H1 (cell line): ENCODE measurements around the gene POLR3F. TPM values are rescaled to one million over a fixed set of nuclear protein-coding genes. Genes with fewer than 3 reads are reported as not detected.

Source experiments
- CTCF ChIA-PET: fragments of 300-600 bp; sonication (Branson Sonifier 250); formaldehyde crosslinking; loops from one replicate; lab custom pipeline; 2021; ENCODE audit not compliant: partially characterized antibody; lab: Charles Lee
- POLR2A ChIA-PET: fragments of 300-600 bp; sonication (Branson Sonifier 250); formaldehyde crosslinking; loops from one replicate; lab custom pipeline; 2021; ENCODE audit warnings: inconsistent platforms; ENCODE audit not compliant: partially characterized antibody; lab: Charles Lee
- DNase-seq, 2 experiments: peaks; one replicate each; pipeline versions ENCODE4 v3.0.0 to v3.0.0-alpha.2; 2010 to 2022; ENCODE audit warnings: low spot score in 2 of 2, low read depth in 1 of 2, mixed read lengths in 1 of 2
- FAIRE-seq: peaks from 2 replicates; lab custom pipeline; 2011; peaks lifted over from hg19 to GRCh38; lab: Jason Lieb, UNC
- H2AFZ ChIP-seq: 2 replicates; pipeline ENCODE4 v1.8.1; 2012; ENCODE audit warnings: low read length, inconsistent platforms
- H2AK5ac ChIP-seq: 2 replicates; pipeline ENCODE4 v1.6.1; 2013; ENCODE audit warnings: low read depth, low read length
- H2BK120ac ChIP-seq: replicated peaks from 2 replicates; pipeline ENCODE3; 2013; ENCODE audit warnings: low read depth, low read length, inconsistent platforms
- H2BK12ac ChIP-seq: 2 replicates; pipeline ENCODE4 v1.6.1; 2013; ENCODE audit warnings: low read depth, low read length
- H2BK15ac ChIP-seq: 2 replicates; pipeline ENCODE4 v1.6.1; 2013; ENCODE audit warnings: low read length
- H2BK20ac ChIP-seq: 2 replicates; pipeline ENCODE4 v1.6.1; 2013; ENCODE audit warnings: low read length
- H2BK5ac ChIP-seq: 2 replicates; pipeline ENCODE4 v1.6.1; 2013; ENCODE audit warnings: low read depth, low read length
- H3K14ac ChIP-seq: 2 replicates; pipeline ENCODE4 v1.6.1; 2013; ENCODE audit warnings: inconsistent platforms; ENCODE audit not compliant: insufficient read length
- H3K18ac ChIP-seq: 2 replicates; pipeline ENCODE4 v1.6.1; 2013; ENCODE audit warnings: low read length; ENCODE audit errors: extremely low read depth
- H3K23ac ChIP-seq: 2 replicates; pipeline ENCODE4 v1.6.1; 2013; ENCODE audit warnings: inconsistent platforms; ENCODE audit not compliant: insufficient read length
- H3K23me2 ChIP-seq: 2 replicates; pipeline ENCODE4 v1.6.1; 2013; ENCODE audit warnings: low read depth, low read length
- H3K27ac ChIP-seq: 2 replicates; pipeline ENCODE4 v1.6.1; 2011; ENCODE audit warnings: low read depth, low read length, inconsistent platforms
- H3K27me3 ChIP-seq, 4 experiments: replicated peaks in 1 of 4; 1 replicate in 1 of 4; 2 replicates in 3 of 4; pipeline versions ENCODE4 v1.6.1 to v1.8.1; 2011 to 2013; ENCODE audit warnings: low read length in 3 of 4, mild to moderate bottlenecking in 3 of 4, inconsistent platforms in 2 of 4, mixed read lengths in 2 of 4, moderate library complexity in 1 of 4; ENCODE audit not compliant: control insufficient read depth in 3 of 4, insufficient read depth in 3 of 4; ENCODE audit errors: extremely low read depth in 1 of 4
- H3K36me3 ChIP-seq, 4 experiments: 2 replicates each; pipeline versions ENCODE4 v1.6.1 to v1.8.1; 2011 to 2013; ENCODE audit warnings: mild to moderate bottlenecking in 4 of 4, low read length in 3 of 4, moderate library complexity in 2 of 4, control low read depth in 1 of 4, inconsistent platforms in 1 of 4; ENCODE audit not compliant: insufficient read depth in 4 of 4, control insufficient read depth in 2 of 4
- H3K4ac ChIP-seq: replicated peaks from 2 replicates; pipeline ENCODE3; 2013; ENCODE audit warnings: low read length, low read depth, mixed read lengths, inconsistent platforms; ENCODE audit not compliant: insufficient read length
- H3K4me1 ChIP-seq, 4 experiments: replicated peaks in 1 of 4; 1 replicate in 1 of 4; 2 replicates in 3 of 4; pipeline versions ENCODE4 v1.6.1 to v1.8.1; 2011 to 2013; ENCODE audit warnings: low read length in 3 of 4, inconsistent platforms in 2 of 4, mixed read lengths in 1 of 4; ENCODE audit not compliant: insufficient read depth in 4 of 4, control insufficient read depth in 3 of 4
- H3K4me2 ChIP-seq, 2 experiments: 2 replicates each; pipeline versions ENCODE4 v1.6.1 to v1.8.1; 2011 to 2013; ENCODE audit warnings: low read depth in 2 of 2, low read length in 2 of 2, control low read depth in 1 of 2, inconsistent platforms in 1 of 2, mild to moderate bottlenecking in 1 of 2; ENCODE audit not compliant: insufficient read depth in 1 of 2
- H3K4me3 ChIP-seq, 4 experiments: fragments of 200-600, 300-600 bp in 1 of 4; sonication (generic), shearing (Covaris generic), sonication (Bioruptor Twin) in 1 of 4; 2 replicates each; pipeline versions ENCODE4 v1.5.1 to v1.8.1; 2011 to 2016; ENCODE audit warnings: low read length in 4 of 4, low read depth in 3 of 4, control low read depth in 2 of 4, inconsistent platforms in 2 of 4, mild to moderate bottlenecking in 2 of 4, mixed read lengths in 1 of 4, moderate library complexity in 1 of 4; ENCODE audit not compliant: insufficient read depth in 2 of 4; ENCODE audit errors: extremely low read depth in 1 of 4
- H3K56ac ChIP-seq: replicated peaks from 2 replicates; pipeline ENCODE3; 2013; ENCODE audit warnings: low read depth, mild to moderate bottlenecking, mixed read lengths, low read length, inconsistent platforms; ENCODE audit not compliant: insufficient read length
- H3K79me1 ChIP-seq: 2 replicates; pipeline ENCODE4 v1.6.1; 2013; ENCODE audit warnings: low read depth, low read length, control low read depth
- H3K79me2 ChIP-seq, 2 experiments: 2 replicates each; pipeline versions ENCODE4 v1.6.1 to v1.8.1; 2012 to 2013; ENCODE audit warnings: low read length in 2 of 2, mild to moderate bottlenecking in 2 of 2, inconsistent platforms in 1 of 2; ENCODE audit not compliant: insufficient read depth in 2 of 2, control insufficient read depth in 1 of 2
- H3K9ac ChIP-seq, 4 experiments: replicated peaks in 1 of 4; 1 replicate in 1 of 4; 2 replicates in 3 of 4; pipeline versions ENCODE4 v1.6.1 to v1.8.1; 2011 to 2013; ENCODE audit warnings: low read depth in 3 of 4, low read length in 3 of 4, control low read depth in 2 of 4, mild to moderate bottlenecking in 2 of 4, moderate library complexity in 2 of 4, inconsistent platforms in 1 of 4; ENCODE audit errors: extremely low read depth in 1 of 4
- H3K9me3 ChIP-seq, 2 experiments: 2 replicates each; pipeline versions ENCODE4 v1.6.1 to v1.8.1; 2012 to 2013; ENCODE audit warnings: mild to moderate bottlenecking in 2 of 2, moderate library complexity in 2 of 2, control low read depth in 1 of 2, inconsistent platforms in 1 of 2, low read depth in 1 of 2, low read length in 1 of 2, mixed read lengths in 1 of 2; ENCODE audit not compliant: insufficient read depth in 2 of 2
- H4K20me1 ChIP-seq, 2 experiments: replicated peaks in 1 of 2; 2 replicates each; pipeline versions ENCODE3 to v1.8.1; 2011 to 2013; ENCODE audit warnings: inconsistent platforms in 2 of 2, low read length in 2 of 2, mild to moderate bottlenecking in 1 of 2; ENCODE audit not compliant: insufficient read depth in 2 of 2, control insufficient read depth in 1 of 2
- H4K5ac ChIP-seq: 2 replicates; pipeline ENCODE4 v1.6.1; 2013; ENCODE audit warnings: low read length, low read depth, mixed read lengths, inconsistent platforms; ENCODE audit not compliant: insufficient read length
- H4K8ac ChIP-seq: 2 replicates; pipeline ENCODE4 v1.8.0; 2013; ENCODE audit warnings: mild to moderate bottlenecking, moderate library complexity, low read length, inconsistent platforms; ENCODE audit not compliant: insufficient read depth; ENCODE audit errors: extremely low read depth
- H4K91ac ChIP-seq: replicated peaks from 2 replicates; pipeline ENCODE3; 2013; ENCODE audit warnings: low read length, mixed read lengths, inconsistent platforms; ENCODE audit not compliant: insufficient read length
- ZNF274 ChIP-seq: IDR thresholded peaks from 2 replicates; pipeline ENCODE4 v1.7.0; 2012; ENCODE audit warnings: low read length, borderline replicate concordance; ENCODE audit errors: extremely low read depth
- WGBS, 2 experiments: shearing (Covaris generic) in 1 of 2; methylation state at CpG; one replicate each; pipeline versions ENCODE4 v1.1.6 to v1.1.7; 2013 to 2015; ENCODE audit warnings: low lambda C conversion rate in 2 of 2, mixed read lengths in 2 of 2, inconsistent platforms in 1 of 2, low coverage in 1 of 2, missing lambda C conversion rate in 1 of 2; ENCODE audit not compliant: insufficient replicate concordance in 2 of 2, insufficient coverage in 1 of 2, insufficient read length in 1 of 2; ENCODE audit errors: extremely low coverage in 1 of 2, missing lambda C conversion rate in 1 of 2; 5-methylcytosine and 5-hydroxymethylcytosine counted together
- polyA plus RNA-seq, 7 experiments: library from polyadenylated mRNA; depleted of rRNA in 3 of 7; stranded (reverse) in 5 of 7; unstranded in 2 of 7; fragments of >200 nt in 5 of 7; fragments of 200-250 nt in 2 of 7; gene quantifications; 1 replicate in 5 of 7; 2 replicates in 1 of 7; 4 replicates in 1 of 7; pipeline versions ENCODE4 v1.2.1 to v1.2.3, GENCODE V29; 2011 to 2013; ENCODE audit warnings: missing spikeins in 2 of 7, mixed read lengths in 2 of 7
- total RNA-seq: library from RNA; stranded (reverse); fragmentation: NEBNext Ultra II Directional; extraction: Animal tissue kit (Norgen Biotek cat#: 25700); gene quantifications from 2 replicates; pipeline ENCODE4 v1.2.1, GENCODE V29; 2021

POLR3F gene
- total and polyA plus RNA-seq, 2 of the 8 experiments (the other 6 are each of a cell fraction or from before 2014, with no cell fraction given), result 5.7 to 14.0 TPM

- Histone ChIP-seq H2BK12ac (no peak overlapping the region), H2BK120ac (no peak overlapping the region), H3K79me1 (no peaks in the 10 kb centered on the region), H3K4ac (no peak overlapping the region), H3K18ac (no peak overlapping the region), H2AK5ac (no peak overlapping the region), H3K4me2 (no peak overlapping the region), H3K4me1 (no peaks in the 10 kb centered on the region), H2BK20ac (no peak overlapping the region), H3K9me3 (no peaks in the 10 kb centered on the region), H3K23ac (no peak overlapping the region), H3K4me3 (no peak overlapping the region), H3K27me3 (no peaks in the 10 kb centered on the region), H4K91ac (no peak overlapping the region), H3K27ac (no peak overlapping the region), H3K9ac (no peak overlapping the region), H4K8ac (no peak overlapping the region), H2BK5ac (no peak overlapping the region), H4K5ac (no peak overlapping the region), H3K79me2 (no peaks in the 10 kb centered on the region), H4K20me1 (no peaks in the 10 kb centered on the region), H2AFZ (no peak overlapping the region), H3K36me3 (no peaks in the 10 kb centered on the region), H3K14ac (no peak overlapping the region), H3K23me2 (no peaks in the 10 kb centered on the region), H2BK15ac (no peak overlapping the region), H3K56ac (no peak overlapping the region)
- ChIA-PET CTCF (no interaction called here), POLR2A (no interaction called here)
- WGBS, 2 experiments, result 91% methylated on average over 3 of the region's 3 CpGs; no CpG with 5 or more reads in 1 of the 2 experiments
- no peak for FAIRE-seq
- no peak for DNase-seq
- TF ChIP-seq ZNF274, result no peak
Measured at GRCh38 chr20:18428490-18429173, 38.6 kb upstream of the POLR3F start.
